ENCODE results near the gene TMEM61.

The TMEM61 gene

DNA sequence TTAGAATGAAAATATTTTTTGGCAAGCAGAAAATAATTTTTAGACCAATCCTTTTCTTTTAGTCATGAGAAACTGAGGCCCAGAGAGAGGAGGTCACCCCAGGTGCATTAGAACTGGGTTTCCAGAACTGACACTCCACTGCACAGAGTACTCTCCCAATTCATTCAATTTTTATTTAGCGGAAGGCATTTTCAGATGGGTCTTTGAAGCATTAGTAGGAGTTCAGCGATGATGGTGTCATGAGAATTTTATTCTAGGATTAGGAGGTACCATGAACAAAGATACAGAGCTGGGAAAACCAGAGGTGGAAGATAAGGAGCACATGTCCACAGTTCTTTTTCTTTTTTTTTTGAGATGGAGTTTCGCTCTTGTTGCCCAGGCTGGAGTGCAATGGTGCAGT, 61.2 kb downstream of the TMEM61 start:
- no peak for DNase-seq
